Immature natural killer cell (primary cell): Measurements from ENCODE around the gene CFI. TPM values are rescaled to one million over a fixed set of nuclear protein-coding genes. Genes with fewer than 3 reads are reported as not detected.
A peak's percentile ranks its signal among the peaks of the same experiment; 100 is the strongest.

Experiments
- DNase-seq, 3 donors: peaks; one replicate each; pipeline ENCODE4 v3.0.0; 2022; ENCODE audit warnings: mixed read lengths in 1 of 3
- H3K27ac Mint-ChIP-seq, 6 donors: one replicate each; pipeline ENCODE4 v1.8.0; 2020; ENCODE audit warnings: mixed read lengths in 6 of 6, mild to moderate bottlenecking in 5 of 6, inconsistent platforms in 4 of 6, moderate library complexity in 3 of 6
- H3K27me3 Mint-ChIP-seq, 3 donors: one replicate each; pipeline ENCODE4 v1.8.0; 2020 to 2021; ENCODE audit warnings: low read depth in 3 of 3, mild to moderate bottlenecking in 3 of 3, mixed read lengths in 3 of 3, moderate library complexity in 3 of 3, inconsistent platforms in 1 of 3
- H3K36me3 Mint-ChIP-seq, 3 donors: one replicate each; pipeline ENCODE4 v1.8.0; 2020; ENCODE audit warnings: mixed read lengths in 3 of 3, inconsistent platforms in 2 of 3, mild to moderate bottlenecking in 2 of 3
- H3K4me1 Mint-ChIP-seq, 2 donors: one replicate each; pipeline ENCODE4 v1.8.0; 2020; ENCODE audit warnings: inconsistent platforms in 2 of 2, mild to moderate bottlenecking in 2 of 2, mixed read lengths in 2 of 2, moderate library complexity in 1 of 2
- H3K4me3 Mint-ChIP-seq, 5 donors: one replicate each; pipeline ENCODE4 v1.8.0; 2020; ENCODE audit warnings: mild to moderate bottlenecking in 5 of 5, mixed read lengths in 5 of 5, inconsistent platforms in 3 of 5, moderate library complexity in 3 of 5
- H3K9me3 Mint-ChIP-seq, 6 donors: one replicate each; pipeline ENCODE4 v1.8.0; 2020; ENCODE audit warnings: mild to moderate bottlenecking in 6 of 6, mixed read lengths in 6 of 6, inconsistent platforms in 4 of 6, moderate library complexity in 3 of 6
- polyA plus RNA-seq, 3 donors: library from polyadenylated mRNA; unstranded; fragments of 300-500 nt; fragmentation: Illumina TruSeq; gene quantifications; one replicate each; pipeline ENCODE4 v1.2.3, GENCODE V29; 2021

CFI gene
- polyA plus RNA-seq, 3 donors from 2014 or later, result not detected

- no peak for DNase-seq
- Mint-ChIP-seq H3K4me3 (no peak overlapping the region), H3K27ac (no peak overlapping the region), H3K27me3 (no peaks in the 10 kb centered on the region), H3K9me3 (no peaks in the 10 kb centered on the region), H3K4me1 (peaks cover under 1 to 2% of the 10 kb centered on the region in 2 donors), H3K36me3 (peaks cover 3 to 11% (median 8%) of the 10 kb centered on the region in 3 donors)
These were observed 92.8 kb downstream of the CFI start for GRCh38 chr4:109708990-109709389.

- Mint-ChIP-seq H3K27me3 (no peaks in the 10 kb centered on the region), H3K27ac (no peak overlapping the region), H3K4me3 (no peak overlapping the region)
These were observed 93.4 kb downstream of the CFI start for GRCh38 chr4:109708435-109708834.

GRCh38 chr4:109703664-109704361 lies 98.0 kb downstream of the CFI start:
- peaks cover 0 to 3% (median 0%) of the 10 kb centered on the region in 3 donors for H3K36me3 Mint-ChIP-seq
- peaks cover 21 to 24% of the 10 kb centered on the region in 2 donors for H3K4me1 Mint-ChIP-seq
- H3K9me3 Mint-ChIP-seq, result no peaks in the 10 kb centered on the region
- H3K27me3 Mint-ChIP-seq, result peaks cover 0 to 2% (median 0%) of the 10 kb centered on the region in 3 donors
- peak overlapping the region in 4 of 6 donors; percentile 22 to 88 (median 58) for H3K27ac Mint-ChIP-seq
- peak overlapping the region; percentile 88 to 97 (median 94) for H3K4me3 Mint-ChIP-seq
- DNase-seq, result no peak

More at GRCh38 chr4:109708435-109708834, 93.4 kb downstream of the CFI start:
- H3K9me3 Mint-ChIP-seq, result no peaks in the 10 kb centered on the region
- DNase-seq, result no peak
- peaks cover 3 to 7% of the 10 kb centered on the region in 2 donors for H3K4me1 Mint-ChIP-seq
- H3K36me3 Mint-ChIP-seq, result peaks cover 3 to 11% (median 8%) of the 10 kb centered on the region in 3 donors

- no peaks in the 10 kb centered on the region for H3K36me3 Mint-ChIP-seq
- peak; percentile 59 to 65 (median 63) for DNase-seq
- H3K27me3 Mint-ChIP-seq, result peaks cover 0 to 2% (median 0%) of the 10 kb centered on the region in 3 donors
- peaks cover 21 to 24% of the 10 kb centered on the region in 2 donors for H3K4me1 Mint-ChIP-seq
- peak within 1 kb of the TSS; percentile 36 to 88 (median 78) for H3K27ac Mint-ChIP-seq
- peak within 1 kb of the TSS; percentile 88 to 97 (median 94) for H3K4me3 Mint-ChIP-seq
- no peaks in the 10 kb centered on the region for H3K9me3 Mint-ChIP-seq
These were observed 98.7 kb downstream of the CFI start, which contains the start of gene CASP6 for GRCh38 chr4:109702950-109703663. TSS of gene CASP6 (minus strand) at chr4:109703445. CDS start at chr4:109703395, 50 bp downstream.

- Mint-ChIP-seq H3K27ac (peak overlapping the region; percentile 36 to 88 (median 78)), H3K9me3 (no peaks in the 10 kb centered on the region), H3K27me3 (peaks cover 0 to 2% (median 0%) of the 10 kb centered on the region in 3 donors), H3K36me3 (peaks cover 0 to 5% (median 0%) of the 10 kb centered on the region in 3 donors), H3K4me1 (peaks cover 21 to 24% of the 10 kb centered on the region in 2 donors), H3K4me3 (peak overlapping the region; percentile 88 to 97 (median 94))
- peak in 1 of 3 donors; percentile 5 for DNase-seq
These were observed 100.0 kb downstream of the CFI start for GRCh38 chr4:109701566-109702410.

- no peak for DNase-seq
- Mint-ChIP-seq H3K27ac (no peak overlapping the region), H3K4me3 (no peak overlapping the region), H3K27me3 (peaks cover 0 to 2% (median 0%) of the 10 kb centered on the region in 3 donors), H3K36me3 (peaks cover 0 to 9% (median 3%) of the 10 kb centered on the region in 3 donors), H3K9me3 (no peaks in the 10 kb centered on the region), H3K4me1 (peaks cover 21 to 24% of the 10 kb centered on the region in 2 donors)
These were observed 102.1 kb downstream of the CFI start for GRCh38 chr4:109699553-109700225.

- H3K9me3 Mint-ChIP-seq, result no peaks in the 10 kb centered on the region
- no peak overlapping the region for H3K4me3 Mint-ChIP-seq
These were observed 103.1 kb downstream of the CFI start for GRCh38 chr4:109698656-109699055.

GRCh38 chr4:109691411-109691920 lies 110.3 kb downstream of the CFI start:
- Mint-ChIP-seq H3K4me1 (peaks cover 19 to 25% of the 10 kb centered on the region in 2 donors), H3K27me3 (peaks cover 0 to 3% (median 0%) of the 10 kb centered on the region in 3 donors), H3K9me3 (no peaks in the 10 kb centered on the region), H3K27ac (peak overlapping the region in 2 of 6 donors; percentile 38 to 53), H3K36me3 (peaks cover 10 to 32% (median 14%) of the 10 kb centered on the region in 3 donors), H3K4me3 (peak overlapping the region in 1 of 5 donors; percentile 1)
- no peak for DNase-seq

More at GRCh38 chr4:109698656-109699055, 103.1 kb downstream of the CFI start:
- no peak for DNase-seq
- H3K27ac Mint-ChIP-seq, result no peak overlapping the region
- H3K4me1 Mint-ChIP-seq, result peaks cover 17 to 19% of the 10 kb centered on the region in 2 donors
- H3K36me3 Mint-ChIP-seq, result peaks cover 0 to 15% (median 3%) of the 10 kb centered on the region in 3 donors
- peaks cover 0 to 2% (median 0%) of the 10 kb centered on the region in 3 donors for H3K27me3 Mint-ChIP-seq

Other genes starting within 250 kb of the CFI start
- 10 to 100 TPM; 50.9 to 94.2 (median 93.7) TPM for gene MCUB, start 241.8 kb downstream of the CFI start, polyA plus RNA-seq
- gene CASP6, start 98.6 kb downstream of the CFI start, polyA plus RNA-seq, result 10 to 100 TPM; 15.5 to 22.6 (median 17.9) TPM
- 10 to 100 TPM; 29.9 to 42.6 (median 33.9) TPM for gene PLA2G12A, start 71.9 kb downstream of the CFI start, polyA plus RNA-seq
- 10 to 100 TPM in 2 of 3 donors, 1 to 10 TPM in 1; 5.2 to 17.6 (median 10.8) TPM for gene GAR1, start 13.8 kb upstream of the CFI start, polyA plus RNA-seq
- under 1 TPM in 1 of 3 donors, not detected in 2; 0.16 TPM for gene RRH, start 26.0 kb upstream of the CFI start, polyA plus RNA-seq
- gene LRIT3, start 46.1 kb upstream of the CFI start, polyA plus RNA-seq, result not detected
- gene EGF, start 110.9 kb upstream of the CFI start, polyA plus RNA-seq, result under 1 TPM in 1 of 3 donors, not detected in 2; 0.11 TPM